ENCODE measurements around the gene ANKRD31.

The ANKRD31 gene

GRCh38 chr5:75054134-75054930, 182.3 kb downstream of the ANKRD31 start:
- DNase-seq, result peak; percentile 66

- DNase-seq, result peak; percentile 78
These were observed 183.2 kb downstream of the ANKRD31 start for GRCh38 chr5:75053304-75054133.

- peak; percentile 78 for DNase-seq
These were observed 183.7 kb downstream of the ANKRD31 start for GRCh38 chr5:75053054-75053303.

GRCh38 chr5:75052192-75053053, 184.3 kb downstream of the ANKRD31 start, which contains the start of gene GCNT4:
Gene GCNT4 (minus strand): TSS chr5:75052558. CDS start chr5:75030037, 22,521 bp downstream.
- peak; percentile 72 for DNase-seq

- peak; percentile 59 for DNase-seq
These were observed 185.4 kb downstream of the ANKRD31 start for GRCh38 chr5:75051217-75051751.

- DNase-seq, result no peak
These were observed 186.3 kb downstream of the ANKRD31 start for GRCh38 chr5:75050415-75050814.

- DNase-seq, result peak; percentile 73
These were observed 187.0 kb downstream of the ANKRD31 start for GRCh38 chr5:75049456-75050351.

GRCh38 chr5:75048457-75048953, 188.2 kb downstream of the ANKRD31 start:
- DNase-seq, result no peak

GRCh38 chr5:75047356-75047755, 189.3 kb downstream of the ANKRD31 start:
- DNase-seq, result no peak

GRCh38 chr5:75046366-75047142, 190.1 kb downstream of the ANKRD31 start:
- no peak for DNase-seq

- DNase-seq, result no peak
These were observed 191.6 kb downstream of the ANKRD31 start for GRCh38 chr5:75045071-75045470.

GRCh38 chr5:75044406-75044805, 192.3 kb downstream of the ANKRD31 start:
- no peak for DNase-seq

- DNase-seq, result no peak
These were observed 192.9 kb downstream of the ANKRD31 start for GRCh38 chr5:75043633-75044264.

- DNase-seq, result no peak
These were observed 194.2 kb downstream of the ANKRD31 start for GRCh38 chr5:75042522-75042921.

GRCh38 chr5:75040973-75041372, 195.7 kb downstream of the ANKRD31 start:
- no peak for DNase-seq

- DNase-seq, result no peak
These were observed 199.6 kb downstream of the ANKRD31 start for GRCh38 chr5:75037106-75037505.

- no peak for DNase-seq
These were observed 202.4 kb downstream of the ANKRD31 start for GRCh38 chr5:75034137-75034739.

GRCh38 chr5:75031366-75031765, 205.3 kb downstream of the ANKRD31 start:
- DNase-seq, result no peak

- no peak for DNase-seq
These were observed 208.6 kb downstream of the ANKRD31 start for GRCh38 chr5:75028090-75028489.
